WERI-Rb-1 (cell line): Measurements from ENCODE around the gene ARHGAP26.
"Not testable (repeated sequence)": the region's sequence is repeated elsewhere in the genome, so short reads cannot be mapped to it uniquely, and the experiment has no call there.

Experiments used
- DNase-seq: peaks from one replicate; pipeline ENCODE4 v3.0.0-alpha.2; 2020
- H3K27ac ChIP-seq: fragments of 250-450 bp; sonication (Bioruptor Pico); 2 replicates; pipeline ENCODE4 v1.5.1; 2020; ENCODE audit warnings: mild to moderate bottlenecking, moderate library complexity
- H3K27me3 ChIP-seq: fragments of 250-450 bp; sonication (Bioruptor Pico); 2 replicates; pipeline ENCODE4 v1.5.1; 2021; ENCODE audit warnings: mild to moderate bottlenecking, low read depth, moderate library complexity; ENCODE audit not compliant: insufficient read depth, severe bottlenecking
- H3K36me3 ChIP-seq: fragments of 250-450 bp; sonication (Bioruptor Pico); 2 replicates; pipeline ENCODE4 v1.5.1; 2020; ENCODE audit warnings: mild to moderate bottlenecking, moderate library complexity
- H3K4me3 ChIP-seq: 2 replicates; pipeline ENCODE4 v1.5.1; 2011; ENCODE audit warnings: low read depth, mild to moderate bottlenecking, control low read depth, low read length
- H3K9me3 ChIP-seq: fragments of 250-450 bp; sonication (Bioruptor Pico); 2 replicates; pipeline ENCODE4 v1.5.1; 2021; ENCODE audit warnings: mild to moderate bottlenecking, moderate library complexity; ENCODE audit not compliant: severe bottlenecking
- CTCF ChIP-seq: IDR thresholded peaks from 2 replicates; pipeline ENCODE4 v1.5.1; 2011; ENCODE audit warnings: low read depth, mild to moderate bottlenecking, control low read depth, inconsistent platforms, low read length

ARHGAP26 gene

GRCh38 chr5:143197260-143197656 is 427.1 kb downstream of the ARHGAP26 start:
- Histone ChIP-seq H3K4me3 (no peak overlapping the region), H3K36me3 (no peaks in the 10 kb centered on the region), H3K27ac (no peak overlapping the region), H3K9me3 (peaks cover 6% of the 10 kb centered on the region), H3K27me3 (no peaks in the 10 kb centered on the region)
- no peak for TF ChIP-seq CTCF
- no peak for DNase-seq

- no peak overlapping the region for H3K27ac ChIP-seq
- no peak for DNase-seq
- no peak overlapping the region for H3K4me3 ChIP-seq
- no peaks in the 10 kb centered on the region for H3K27me3 ChIP-seq
- H3K36me3 ChIP-seq = no peaks in the 10 kb centered on the region
- TF ChIP-seq CTCF = no peak
- H3K9me3 ChIP-seq = peaks cover 6% of the 10 kb centered on the region
Measured at GRCh38 chr5:143198332-143198731, 428.2 kb downstream of the ARHGAP26 start.

- Histone ChIP-seq H3K36me3 (no peaks in the 10 kb centered on the region), H3K9me3 (peaks cover 6% of the 10 kb centered on the region), H3K27me3 (no peaks in the 10 kb centered on the region), H3K4me3 (no peak overlapping the region), H3K27ac (no peak overlapping the region)
- no peak for DNase-seq
- TF ChIP-seq CTCF = no peak
Measured at GRCh38 chr5:143199161-143199560, 429.0 kb downstream of the ARHGAP26 start.

- H3K4me3 ChIP-seq = no peak overlapping the region
- no peak for DNase-seq
- peaks cover 6% of the 10 kb centered on the region for H3K9me3 ChIP-seq
- H3K27me3 ChIP-seq = no peaks in the 10 kb centered on the region
- no peak overlapping the region for H3K27ac ChIP-seq
- no peak for TF ChIP-seq CTCF
- H3K36me3 ChIP-seq = no peaks in the 10 kb centered on the region
Measured at GRCh38 chr5:143199843-143200242, 429.7 kb downstream of the ARHGAP26 start.

- H3K4me3 ChIP-seq = no peak overlapping the region
- H3K27me3 ChIP-seq = no peaks in the 10 kb centered on the region
- TF ChIP-seq CTCF = no peak
- H3K9me3 ChIP-seq = peaks cover 6% of the 10 kb centered on the region
- H3K36me3 ChIP-seq = no peaks in the 10 kb centered on the region
- no peak overlapping the region for H3K27ac ChIP-seq
- DNase-seq = no peak
Measured at GRCh38 chr5:143200781-143201398, 430.7 kb downstream of the ARHGAP26 start.

GRCh38 chr5:143201589-143201988 is 431.4 kb downstream of the ARHGAP26 start:
- Histone ChIP-seq H3K9me3 (peaks cover 6% of the 10 kb centered on the region), H3K27me3 (no peaks in the 10 kb centered on the region), H3K36me3 (no peaks in the 10 kb centered on the region), H3K27ac (no peak overlapping the region), H3K4me3 (no peak overlapping the region)
- no peak for DNase-seq
- no peak for TF ChIP-seq CTCF

- H3K9me3 ChIP-seq, H3K27me3 ChIP-seq, H3K36me3 ChIP-seq, H3K4me3 ChIP-seq, H3K27ac ChIP-seq, DNase-seq: not testable (repeated sequence)
Measured at GRCh38 chr5:143203301-143203956, 433.3 kb downstream of the ARHGAP26 start.
